Panc1 (cell line): ENCODE data around the gene DR1. TPM values are rescaled to one million over a fixed set of nuclear protein-coding genes. Genes with fewer than 3 reads are reported as not detected.

Experiments used
- ATAC-seq: fragments of 200-7000 bp; cut with Tn5 transposase; 2 replicates; pipeline ENCODE4 v1.9.1; 2020; ENCODE audit warnings: mild to moderate bottlenecking, moderate library complexity
- BruUV-seq: library from RNA; stranded (reverse); fragments of 400-500 nt; replicated peaks from 2 replicates; lab custom pipeline; 2021; lab: Mats Ljungman, UMichigan
- CTCF ChIA-PET: fragments of 300-600 bp; sonication (Branson Sonifier 250); formaldehyde crosslinking; loops from one replicate; lab custom pipeline; 2022; ENCODE audit warnings: antibody characterized with exemption; lab: Charles Lee
- POLR2A ChIA-PET: fragments of 300-600 bp; sonication (Branson Sonifier 250); formaldehyde crosslinking; loops from one replicate; lab custom pipeline; 2022; ENCODE audit warnings: antibody characterized with exemption; lab: Charles Lee
- DNase-seq: peaks from one replicate; pipeline ENCODE4 v3.0.0-alpha.2; 2010; ENCODE audit warnings: low read depth, low spot score
- H3K27ac ChIP-seq: 2 replicates; pipeline ENCODE4 v1.5.1; 2011; ENCODE audit warnings: mild to moderate bottlenecking, low read length, inconsistent platforms
- H3K27me3 ChIP-seq: fragments of 200-500 bp; sonication (Bioruptor generic); 2 replicates; pipeline ENCODE4 v1.6.0; 2014; ENCODE audit warnings: low read length, inconsistent platforms; ENCODE audit not compliant: control insufficient read depth, insufficient read depth
- H3K36me3 ChIP-seq: fragments of 200-500 bp; sonication (Bioruptor generic); 2 replicates; pipeline ENCODE4 v1.5.1; 2014; ENCODE audit warnings: inconsistent platforms, mild to moderate bottlenecking, low read length, moderate library complexity; ENCODE audit not compliant: control insufficient read depth, insufficient read depth
- H3K4me1 ChIP-seq: 2 replicates; pipeline ENCODE4 v1.5.1; 2011; ENCODE audit warnings: inconsistent platforms, mild to moderate bottlenecking, low read length, moderate library complexity; ENCODE audit not compliant: control insufficient read depth, insufficient read depth
- H3K4me3 ChIP-seq, 2 experiments: 2 replicates each; pipeline ENCODE4 v1.5.1; 2011 to 2012; ENCODE audit warnings: low read depth in 2 of 2, low read length in 2 of 2, mild to moderate bottlenecking in 2 of 2, inconsistent platforms in 1 of 2, moderate library complexity in 1 of 2
- H3K9me3 ChIP-seq: fragments of 200-500 bp; sonication (Bioruptor generic); 2 replicates; pipeline ENCODE4 v1.5.1; 2014; ENCODE audit warnings: low read depth, mild to moderate bottlenecking, inconsistent platforms, low read length, moderate library complexity; ENCODE audit not compliant: control insufficient read depth, insufficient read depth
- POLR2AphosphoS5 ChIP-seq: IDR thresholded peaks from 2 replicates; pipeline ENCODE4 v1.6.1; 2012; ENCODE audit warnings: mild to moderate bottlenecking, low read depth, low read length, moderate library complexity
- SIN3A ChIP-seq: IDR thresholded peaks from 2 replicates; pipeline ENCODE4 v1.6.1; 2012; ENCODE audit warnings: low read depth, mild to moderate bottlenecking, low read length, moderate library complexity, borderline replicate concordance; ENCODE audit not compliant: insufficient read depth
- TCF7L2 ChIP-seq: IDR thresholded peaks from 2 replicates; pipeline ENCODE4 v1.6.1; 2011; ENCODE audit warnings: mild to moderate bottlenecking, low read depth, low read length, inconsistent platforms
- in situ Hi-C: cut with HindIII; loops from 2 replicates; pipeline ENCODE4 v1.10.0; 2016; ENCODE audit warnings: low sequenced_read_pairs, low pct_unique_long_range_greater_than_20kb
- intact Hi-C: fragments of 100-400 bp; cut with micrococcal nuclease; formaldehyde crosslinking; loops from one replicate; pipeline ENCODE4 v1.10.0; 2022; ENCODE audit not compliant: unreplicated experiment
- total RNA-seq: library from RNA; stranded (reverse); gene quantifications from one replicate; pipeline ENCODE4 v1.2.1, GENCODE V29; 2021; ENCODE audit not compliant: unreplicated experiment
- TF ChIP-seq, protein P1 (sequence below), 2 experiments: IDR thresholded peaks; 2 replicates each; pipeline ENCODE4 v1.6.1; 2011 to 2012; ENCODE audit warnings: low read depth in 2 of 2, control low read depth in 1 of 2, low read length in 1 of 2, mild to moderate bottlenecking in 1 of 2, moderate library complexity in 1 of 2; ENCODE audit not compliant: insufficient read depth in 1 of 2
- TF ChIP-seq, protein P2 (sequence below): fragments of 450-650 bp; IDR thresholded peaks from 2 replicates; pipeline ENCODE4 v1.5.1; 2017; ENCODE audit warnings: mild to moderate bottlenecking

Gene DR1
- total RNA-seq, 1 experiment from 2014 or later: 39.0 TPM

DNA sequence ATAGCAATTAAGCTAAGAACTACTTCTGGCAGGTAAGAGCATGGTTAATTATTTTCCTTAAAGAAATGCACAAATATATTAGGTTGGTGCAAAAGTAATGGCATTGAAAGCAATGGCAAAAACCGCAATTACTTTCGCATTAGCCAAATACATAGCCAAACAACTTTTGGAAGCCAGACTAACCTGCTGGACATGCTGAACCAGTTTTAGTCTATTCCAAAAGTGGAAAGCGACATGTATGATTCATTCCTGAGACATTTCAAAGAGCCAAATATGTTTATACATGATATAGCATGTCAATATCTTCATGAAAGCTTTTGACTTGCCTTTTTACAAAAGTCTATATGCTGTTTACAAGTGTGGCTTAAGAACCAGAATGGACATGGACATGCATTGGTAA lies 23.4 kb upstream of the DR1 start:
- in situ Hi-C loops: no loop called here
- intact Hi-C loops: no loop called here
- Histone ChIP-seq H3K27me3 (no peaks in the 10 kb centered on the region), H3K9me3 (no peaks in the 10 kb centered on the region), H3K36me3 (no peaks in the 10 kb centered on the region), H3K27ac (no peak overlapping the region), H3K4me3 (no peak overlapping the region), H3K4me1 (no peaks in the 10 kb centered on the region)
- DNase-seq (no peak), ATAC-seq (no peak)
- TF ChIP-seq, protein P1, sequence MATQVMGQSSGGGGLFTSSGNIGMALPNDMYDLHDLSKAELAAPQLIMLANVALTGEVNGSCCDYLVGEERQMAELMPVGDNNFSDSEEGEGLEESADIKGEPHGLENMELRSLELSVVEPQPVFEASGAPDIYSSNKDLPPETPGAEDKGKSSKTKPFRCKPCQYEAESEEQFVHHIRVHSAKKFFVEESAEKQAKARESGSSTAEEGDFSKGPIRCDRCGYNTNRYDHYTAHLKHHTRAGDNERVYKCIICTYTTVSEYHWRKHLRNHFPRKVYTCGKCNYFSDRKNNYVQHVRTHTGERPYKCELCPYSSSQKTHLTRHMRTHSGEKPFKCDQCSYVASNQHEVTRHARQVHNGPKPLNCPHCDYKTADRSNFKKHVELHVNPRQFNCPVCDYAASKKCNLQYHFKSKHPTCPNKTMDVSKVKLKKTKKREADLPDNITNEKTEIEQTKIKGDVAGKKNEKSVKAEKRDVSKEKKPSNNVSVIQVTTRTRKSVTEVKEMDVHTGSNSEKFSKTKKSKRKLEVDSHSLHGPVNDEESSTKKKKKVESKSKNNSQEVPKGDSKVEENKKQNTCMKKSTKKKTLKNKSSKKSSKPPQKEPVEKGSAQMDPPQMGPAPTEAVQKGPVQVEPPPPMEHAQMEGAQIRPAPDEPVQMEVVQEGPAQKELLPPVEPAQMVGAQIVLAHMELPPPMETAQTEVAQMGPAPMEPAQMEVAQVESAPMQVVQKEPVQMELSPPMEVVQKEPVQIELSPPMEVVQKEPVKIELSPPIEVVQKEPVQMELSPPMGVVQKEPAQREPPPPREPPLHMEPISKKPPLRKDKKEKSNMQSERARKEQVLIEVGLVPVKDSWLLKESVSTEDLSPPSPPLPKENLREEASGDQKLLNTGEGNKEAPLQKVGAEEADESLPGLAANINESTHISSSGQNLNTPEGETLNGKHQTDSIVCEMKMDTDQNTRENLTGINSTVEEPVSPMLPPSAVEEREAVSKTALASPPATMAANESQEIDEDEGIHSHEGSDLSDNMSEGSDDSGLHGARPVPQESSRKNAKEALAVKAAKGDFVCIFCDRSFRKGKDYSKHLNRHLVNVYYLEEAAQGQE (IDR thresholded peaks at IDR 0.05; ENCODE audit: insufficient read depth in 1 of 2, low read depth in 2 of 2, low read length in 1 of 2): no peak
- TF ChIP-seq TCF7L2 (no peak), SIN3A (no peak)
- no TSS peak for BruUV-seq
- POLR2A ChIA-PET: no interaction called here
- CTCF ChIA-PET: no interaction called here

DNA sequence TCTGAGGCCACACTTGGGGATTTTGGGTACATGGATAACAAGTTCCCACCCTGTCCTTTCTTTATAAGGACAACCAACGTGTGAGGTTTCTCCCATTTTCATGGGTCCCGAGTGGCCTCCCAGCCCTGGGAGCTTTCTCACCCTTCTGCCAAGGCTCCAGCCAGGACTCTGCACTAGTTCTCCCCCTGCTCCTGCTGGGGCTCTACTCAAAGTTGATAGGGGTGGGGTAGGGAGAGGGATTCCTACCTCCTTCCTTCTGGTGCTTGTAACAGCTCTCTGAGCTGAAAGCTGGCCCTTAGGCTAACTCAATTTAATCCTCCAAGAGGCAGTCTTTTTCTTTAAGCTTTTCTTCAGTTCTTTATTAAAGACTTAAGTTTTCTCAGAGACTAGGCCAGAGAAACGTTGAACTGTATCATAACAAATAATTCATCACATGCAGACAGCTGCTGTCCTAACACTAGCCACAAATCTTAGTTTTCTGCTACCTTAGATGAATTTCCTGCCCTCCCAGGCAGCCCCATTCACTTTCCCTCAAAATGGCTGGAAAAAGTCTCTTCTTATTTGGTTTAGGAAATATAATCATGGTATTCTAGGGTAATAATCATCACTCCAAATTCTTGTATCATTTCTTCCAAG lies 22.4 kb upstream of the DR1 start:
- H3K27ac ChIP-seq: no peak overlapping the region
- ATAC-seq (no peak), DNase-seq (no peak)
- CTCF ChIA-PET: no interaction called here
- no peaks in the 10 kb centered on the region for H3K27me3 ChIP-seq
- POLR2A ChIA-PET: no interaction called here
- no peak overlapping the region for H3K4me3 ChIP-seq
- TF ChIP-seq TCF7L2 (no peak), POLR2AphosphoS5 (no peak), SIN3A (no peak)
- TF ChIP-seq, protein P1 (IDR thresholded peaks at IDR 0.05; ENCODE audit: insufficient read depth in 1 of 2, low read depth in 2 of 2, low read length in 1 of 2): no peak
- TF ChIP-seq, protein P2, sequence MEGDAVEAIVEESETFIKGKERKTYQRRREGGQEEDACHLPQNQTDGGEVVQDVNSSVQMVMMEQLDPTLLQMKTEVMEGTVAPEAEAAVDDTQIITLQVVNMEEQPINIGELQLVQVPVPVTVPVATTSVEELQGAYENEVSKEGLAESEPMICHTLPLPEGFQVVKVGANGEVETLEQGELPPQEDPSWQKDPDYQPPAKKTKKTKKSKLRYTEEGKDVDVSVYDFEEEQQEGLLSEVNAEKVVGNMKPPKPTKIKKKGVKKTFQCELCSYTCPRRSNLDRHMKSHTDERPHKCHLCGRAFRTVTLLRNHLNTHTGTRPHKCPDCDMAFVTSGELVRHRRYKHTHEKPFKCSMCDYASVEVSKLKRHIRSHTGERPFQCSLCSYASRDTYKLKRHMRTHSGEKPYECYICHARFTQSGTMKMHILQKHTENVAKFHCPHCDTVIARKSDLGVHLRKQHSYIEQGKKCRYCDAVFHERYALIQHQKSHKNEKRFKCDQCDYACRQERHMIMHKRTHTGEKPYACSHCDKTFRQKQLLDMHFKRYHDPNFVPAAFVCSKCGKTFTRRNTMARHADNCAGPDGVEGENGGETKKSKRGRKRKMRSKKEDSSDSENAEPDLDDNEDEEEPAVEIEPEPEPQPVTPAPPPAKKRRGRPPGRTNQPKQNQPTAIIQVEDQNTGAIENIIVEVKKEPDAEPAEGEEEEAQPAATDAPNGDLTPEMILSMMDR: no peak
- H3K36me3 ChIP-seq: no peaks in the 10 kb centered on the region
- H3K4me1 ChIP-seq: no peaks in the 10 kb centered on the region
- BruUV-seq: no TSS peak
- H3K9me3 ChIP-seq: no peaks in the 10 kb centered on the region
- intact Hi-C loops: no loop called here
- in situ Hi-C loops: no loop called here
